HTR-8/SVneo (cell line): ENCODE measurements around the gene ZNF492.
"Not testable (repeated sequence)": the region's sequence is repeated elsewhere in the genome, so short reads cannot be mapped to it uniquely, and the experiment has no call there.

Experiments
- DNase-seq: peaks from one replicate; pipeline ENCODE4 v3.0.0; 2011; ENCODE audit warnings: low spot score, mixed read lengths; ENCODE audit not compliant: insufficient read length
- FAIRE-seq: peaks from 2 replicates; lab custom pipeline; 2011; peaks lifted over from hg19 to GRCh38; lab: Jason Lieb, UNC

ZNF492 gene

DNA sequence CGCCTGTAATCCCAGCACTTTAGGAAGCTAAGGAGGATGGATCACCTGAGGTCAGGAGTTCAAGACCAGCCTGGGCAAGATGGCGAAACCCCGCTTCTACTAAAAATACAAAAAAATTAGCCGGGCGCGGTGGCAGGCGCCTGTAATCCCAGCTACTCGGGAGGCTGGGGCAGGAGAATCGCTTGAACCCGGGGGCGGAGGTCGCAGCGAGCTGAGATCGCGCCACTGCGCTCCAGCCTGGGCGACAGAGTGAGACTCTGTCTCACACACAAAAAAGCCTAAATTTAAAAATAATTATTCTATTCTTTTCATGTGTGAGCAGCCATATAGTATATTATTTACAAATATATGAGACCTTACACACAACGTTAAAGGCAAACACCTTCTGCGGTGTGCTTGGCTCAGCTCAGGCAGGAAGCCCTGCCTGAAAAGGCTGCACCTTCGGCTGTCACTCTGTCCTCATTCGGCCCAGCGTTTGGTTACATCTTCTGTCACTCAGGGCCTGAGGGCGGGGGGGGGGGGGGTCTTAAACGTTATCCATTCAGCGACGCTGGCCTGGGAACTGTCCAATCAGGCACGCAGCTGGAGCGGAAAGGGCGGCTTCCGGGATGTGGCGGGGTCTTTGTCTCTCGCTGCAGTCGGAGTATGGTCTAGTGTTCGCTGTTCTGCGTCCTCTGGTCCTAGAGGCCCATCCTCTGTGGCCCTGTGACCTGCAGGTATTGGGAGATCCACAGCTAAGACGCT is at the start of gene ZNF492:
ZNF492 (plus strand) TSS at position 619 of the 744 bp plus-strand sequence. CDS start 19,076 bp downstream, outside the sequence.
- not testable (repeated sequence) for FAIRE-seq
- DNase-seq: peak; percentile 78

DNA sequence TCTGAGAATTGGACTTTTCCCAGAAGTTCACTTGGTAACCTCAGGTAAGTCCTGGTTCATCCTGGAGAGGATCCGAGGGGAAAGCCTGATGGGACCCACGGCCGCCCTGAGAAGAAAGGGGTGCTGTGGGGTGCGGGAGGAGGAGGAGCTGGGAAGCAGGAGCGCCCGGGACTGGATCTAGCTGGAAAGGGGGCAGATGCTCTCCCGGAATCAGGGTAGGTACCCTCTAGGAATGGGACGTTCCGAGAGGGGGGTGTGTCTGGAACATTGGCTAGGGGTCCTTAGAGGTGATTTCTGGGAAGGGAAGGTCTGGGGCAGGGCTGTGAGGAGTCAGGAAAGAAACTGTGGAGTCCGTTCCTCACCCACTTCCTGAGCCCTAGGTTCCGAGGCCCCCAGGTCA is 38.7 kb upstream of the ZNF492 start:
- DNase-seq (no peak), FAIRE-seq (no peak)

DNA sequence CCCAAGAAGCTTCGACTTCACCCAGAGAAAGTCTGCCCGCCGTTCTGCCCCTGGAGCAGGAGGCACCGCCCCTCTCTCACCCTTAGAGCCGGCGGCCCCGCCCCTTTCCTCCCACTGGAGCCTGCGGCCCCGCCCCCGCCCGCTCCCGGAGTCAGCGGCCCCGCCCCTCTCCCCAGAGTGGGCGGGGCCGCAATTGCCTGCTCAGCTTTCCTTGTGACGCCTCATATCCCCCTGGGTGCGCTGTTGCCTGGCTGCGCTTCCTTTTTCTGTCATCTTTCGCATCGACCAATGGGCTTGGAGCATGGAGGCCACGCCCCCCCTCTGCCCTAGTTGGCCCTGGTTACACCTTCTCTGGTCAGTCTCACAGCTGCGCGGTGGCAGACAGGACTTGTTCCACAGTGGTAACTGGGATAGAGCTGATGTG is 38.2 kb upstream of the ZNF492 start:
- no peak for FAIRE-seq
- DNase-seq: no peak

DNA sequence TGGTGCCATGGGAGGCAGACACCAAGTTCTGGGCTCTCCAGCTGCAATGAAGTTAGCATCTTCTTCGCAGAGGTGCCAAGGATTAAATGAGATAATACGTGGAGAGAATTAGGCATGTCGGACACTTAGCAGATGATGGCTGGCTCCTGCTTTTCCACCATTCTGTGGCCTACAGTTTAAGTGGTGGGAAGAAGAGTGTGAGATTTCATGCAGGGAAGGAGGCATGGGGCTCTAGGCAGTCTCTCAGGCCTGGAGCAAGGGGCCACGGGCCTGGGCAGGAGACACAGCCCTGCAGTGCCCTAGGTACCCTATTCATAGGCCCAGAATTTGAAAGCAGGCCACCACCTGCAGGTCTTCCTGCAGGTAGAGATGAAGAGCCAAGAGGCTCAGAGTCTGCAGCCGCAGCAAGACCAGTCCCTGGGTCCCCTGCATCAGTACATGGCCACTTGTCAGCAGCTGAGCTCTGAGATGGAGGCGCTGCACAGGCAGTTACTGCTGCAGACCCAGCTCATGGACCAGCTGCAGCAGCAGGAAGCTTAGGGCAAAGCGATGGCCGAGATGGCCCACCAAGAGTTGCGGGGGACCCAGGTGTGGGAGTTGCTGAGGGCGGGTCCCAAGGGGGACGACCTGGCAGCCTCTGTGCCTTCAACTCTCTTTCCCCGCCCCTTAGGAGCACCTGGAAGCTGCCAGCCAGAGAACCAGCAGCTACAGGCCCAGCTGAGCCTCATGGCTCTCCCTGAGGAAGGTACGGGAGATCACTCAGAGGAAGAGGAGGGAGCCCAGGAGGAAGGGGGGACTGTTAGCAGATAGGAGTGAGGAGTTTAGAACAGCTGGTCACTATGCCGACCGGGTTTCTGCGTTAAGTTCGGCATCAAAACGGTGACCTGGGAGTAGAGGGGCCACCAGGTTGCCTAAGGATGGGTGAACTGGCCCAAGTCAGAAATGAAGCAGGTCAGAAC is 33.2 kb upstream of the ZNF492 start:
- no peak for FAIRE-seq

DNA sequence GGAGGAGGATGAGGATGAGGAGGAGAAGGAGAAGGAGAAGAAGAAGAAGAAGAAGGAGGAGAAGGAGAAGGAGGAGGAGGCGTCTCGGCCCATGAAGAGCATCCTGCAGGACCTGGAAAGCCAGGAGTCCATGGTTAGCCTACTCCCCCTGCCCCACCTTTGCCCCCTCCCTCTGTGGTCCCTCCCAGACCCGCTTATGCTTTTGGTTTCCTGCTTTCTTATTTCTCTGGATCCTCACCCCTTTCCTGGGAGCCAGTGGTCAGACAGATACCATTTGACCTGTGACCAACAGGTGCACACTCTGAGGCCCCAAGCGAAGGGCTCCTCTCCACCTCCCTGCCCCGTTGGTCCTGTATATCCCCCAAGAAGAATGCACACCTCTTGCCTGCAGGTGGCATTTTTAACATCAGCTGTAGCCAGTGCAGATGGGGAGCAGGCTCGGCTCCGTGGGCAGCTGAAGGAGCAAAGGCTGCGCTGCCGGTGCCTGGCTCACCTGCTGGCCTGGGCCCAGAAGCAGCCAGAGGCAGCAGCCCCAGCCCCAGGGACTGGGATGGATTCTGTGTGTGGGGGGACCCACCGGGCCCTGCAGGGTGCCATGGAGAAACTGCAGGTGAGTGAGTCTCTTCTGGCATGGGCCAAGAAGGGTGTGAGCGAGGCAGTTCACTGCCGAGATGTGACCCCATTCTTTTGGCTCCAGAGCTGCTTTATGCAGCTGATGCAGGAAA is 32.1 kb upstream of the ZNF492 start:
- no peak for DNase-seq
- FAIRE-seq: no peak

More for the DNA sequence above, 33.2 kb upstream of the ZNF492 start:
- DNase-seq: no peak

DNA sequence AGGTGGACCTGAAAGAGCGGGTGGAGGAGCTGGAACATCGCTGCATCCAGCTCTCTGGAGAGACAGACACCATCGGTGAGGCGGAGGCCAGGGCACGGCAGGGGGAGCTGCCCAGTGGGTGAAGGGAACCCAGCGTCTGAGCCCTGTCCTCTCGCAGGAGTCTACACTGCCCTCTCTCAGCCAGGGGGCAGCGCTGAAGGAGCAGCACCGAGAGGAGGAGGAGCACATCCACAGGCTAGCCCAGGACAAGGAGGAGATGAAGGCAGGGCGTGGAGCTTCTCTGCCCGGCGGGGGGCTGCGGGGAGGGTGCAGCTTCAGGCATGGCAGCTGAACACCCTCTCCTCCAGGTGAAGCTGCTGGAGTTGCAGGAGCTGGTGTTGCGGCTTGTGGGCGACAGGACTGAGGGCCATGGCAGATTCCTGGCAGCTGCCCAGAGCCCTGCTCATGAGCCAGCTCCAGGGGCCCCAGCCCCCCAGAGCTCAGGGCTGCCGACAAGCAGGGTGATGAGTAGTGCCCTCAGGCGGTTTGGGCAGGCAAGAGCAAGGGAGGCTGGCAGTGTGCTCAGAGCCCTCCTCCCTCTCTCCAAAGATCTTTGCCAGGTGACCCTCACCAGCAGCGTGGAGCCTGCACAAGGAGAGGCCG is 31.4 kb upstream of the ZNF492 start:
- DNase-seq (no peak), FAIRE-seq (no peak)

DNA sequence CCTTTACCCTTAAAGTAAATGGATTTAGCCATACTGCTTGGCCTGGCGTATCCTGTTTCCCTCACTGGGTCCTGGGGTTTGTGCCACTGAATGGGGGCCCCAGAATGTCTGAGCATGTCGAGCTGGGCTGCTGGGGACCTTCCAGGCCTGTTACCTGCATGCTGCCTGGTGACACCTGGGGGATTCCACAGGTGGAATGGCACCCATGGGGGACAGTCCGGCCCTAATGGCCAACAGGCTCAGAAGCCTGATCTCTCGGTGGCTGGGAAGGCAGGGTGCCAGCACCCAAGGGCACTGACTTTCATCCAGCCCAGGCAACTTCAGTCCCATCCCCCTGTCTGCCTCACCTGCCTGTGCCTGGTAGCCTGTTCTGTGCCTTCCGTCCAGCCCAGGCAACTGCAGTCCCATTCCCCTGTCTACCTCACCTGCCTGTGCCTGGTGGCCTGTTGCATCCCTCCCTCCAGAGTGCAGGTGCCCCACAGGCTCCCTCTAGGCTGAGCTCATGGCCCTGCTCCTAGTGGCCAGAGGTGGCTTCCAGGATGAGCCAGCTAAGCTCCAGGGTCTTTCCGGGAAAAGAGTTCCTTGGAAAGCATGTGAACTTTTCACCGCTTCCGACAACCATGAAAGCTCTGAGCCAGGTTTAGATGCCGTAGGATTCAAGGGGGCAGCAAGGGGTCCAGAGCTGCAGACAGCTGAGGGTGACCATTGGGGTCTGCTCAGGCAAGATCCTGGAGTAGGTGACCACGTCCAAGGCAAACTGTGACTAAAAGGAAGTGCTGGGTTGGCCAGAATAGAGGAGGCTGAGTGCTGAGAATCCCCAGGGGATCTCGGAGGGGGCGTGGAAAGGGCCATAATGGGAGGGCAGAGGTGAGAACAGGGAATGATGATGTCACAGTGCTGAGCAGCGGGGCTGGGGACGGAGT is 30.3 kb upstream of the ZNF492 start:
- DNase-seq: no peak
- FAIRE-seq: no peak

DNA sequence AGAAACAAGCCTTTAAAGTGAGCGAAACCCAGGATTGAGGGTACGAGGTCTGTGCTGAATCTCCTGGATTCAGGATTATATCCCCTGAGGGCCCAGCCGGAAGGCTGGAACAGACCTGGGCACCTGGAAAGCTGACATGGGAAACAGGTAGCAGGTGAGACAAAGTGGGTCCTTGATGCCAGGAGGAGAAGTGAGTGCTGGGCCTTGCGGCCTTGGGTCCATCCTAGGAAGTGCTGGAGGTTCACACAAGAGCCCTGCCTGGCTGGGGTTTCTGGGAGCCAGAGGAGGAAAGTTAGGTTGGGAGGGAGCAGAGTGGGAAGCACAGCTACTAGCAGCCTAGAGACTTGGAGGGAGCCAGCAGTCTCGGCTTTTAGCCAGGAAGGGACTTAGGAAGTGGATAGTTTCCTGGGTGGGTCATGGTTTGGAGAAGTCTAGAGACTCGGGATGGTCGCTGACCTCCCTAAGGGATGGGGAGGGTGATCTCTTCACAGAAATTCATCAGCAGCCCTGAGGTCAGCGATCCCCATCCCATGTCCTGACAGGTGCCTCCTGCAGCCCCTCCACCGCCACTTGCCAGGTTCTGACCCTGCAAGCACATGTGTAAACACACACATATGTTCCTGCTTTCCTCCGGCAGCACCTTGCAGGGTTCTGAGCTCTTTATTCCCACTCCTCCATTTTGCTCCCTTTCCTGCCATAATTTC is 29.4 kb upstream of the ZNF492 start:
- DNase-seq: no peak
- FAIRE-seq: no peak

DNA sequence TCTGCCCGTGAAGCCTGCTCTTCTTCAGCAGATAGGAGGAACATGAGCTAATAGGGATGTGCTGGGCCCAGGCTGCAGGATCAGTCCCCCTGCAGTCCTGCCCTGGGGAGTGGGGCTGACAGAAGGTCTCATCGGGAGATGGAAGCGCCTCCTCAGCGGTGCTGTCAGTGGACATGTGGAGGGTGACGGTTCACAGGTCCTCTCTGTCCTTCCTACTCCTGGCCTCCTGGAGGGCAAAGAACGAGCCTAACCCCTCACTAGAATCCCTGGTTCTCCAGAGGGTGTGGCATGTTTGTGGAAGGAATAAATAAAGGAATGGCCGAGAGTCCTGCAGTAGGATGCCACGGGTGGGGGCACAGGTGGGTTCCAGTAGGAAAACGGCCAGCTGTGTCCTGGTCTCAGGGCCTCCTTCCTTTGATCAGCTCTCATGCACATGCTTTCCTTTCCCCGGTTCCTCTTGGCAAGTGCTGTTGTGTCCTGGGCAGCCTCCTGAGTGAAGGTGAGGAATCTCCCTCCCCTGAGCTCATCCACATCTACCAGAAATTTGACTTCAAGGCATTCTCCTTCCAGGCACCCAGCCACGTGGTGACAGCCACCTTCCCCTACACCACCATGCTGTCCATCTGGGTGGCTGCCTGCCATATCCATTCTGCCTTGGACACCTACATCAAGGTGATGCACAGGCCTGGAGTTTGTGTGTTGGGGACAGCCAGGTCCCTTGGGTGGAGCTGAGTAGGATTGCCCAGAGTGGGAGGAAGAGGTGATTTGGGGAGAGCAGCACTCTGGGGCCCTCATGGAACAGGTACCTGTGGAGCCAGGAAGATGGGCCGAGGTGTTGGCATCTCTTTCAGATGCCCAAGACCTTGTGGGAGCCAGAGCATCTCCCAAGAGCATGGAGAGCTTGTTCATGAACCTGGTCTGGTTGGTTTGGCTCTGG is 28.6 kb upstream of the ZNF492 start:
- no peak for DNase-seq
- no peak for FAIRE-seq

DNA sequence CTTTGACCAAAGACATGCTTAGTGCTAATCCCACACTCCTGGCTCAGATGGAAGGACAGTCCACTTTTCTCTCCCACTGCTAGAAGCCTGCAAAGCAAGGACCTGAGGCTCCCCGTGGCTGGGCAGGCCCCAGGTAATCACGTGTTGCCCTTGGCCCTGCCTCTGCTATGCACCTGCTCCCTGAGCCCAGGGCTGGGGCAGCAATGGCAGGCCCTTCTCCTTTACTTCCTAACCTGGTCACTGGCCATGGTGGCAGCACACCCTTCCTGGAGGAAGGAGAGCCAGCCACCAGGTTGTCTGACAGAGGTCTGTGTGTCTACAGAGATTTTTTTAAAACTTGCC is 27.9 kb upstream of the ZNF492 start:
- DNase-seq: no peak
- FAIRE-seq: no peak

DNA sequence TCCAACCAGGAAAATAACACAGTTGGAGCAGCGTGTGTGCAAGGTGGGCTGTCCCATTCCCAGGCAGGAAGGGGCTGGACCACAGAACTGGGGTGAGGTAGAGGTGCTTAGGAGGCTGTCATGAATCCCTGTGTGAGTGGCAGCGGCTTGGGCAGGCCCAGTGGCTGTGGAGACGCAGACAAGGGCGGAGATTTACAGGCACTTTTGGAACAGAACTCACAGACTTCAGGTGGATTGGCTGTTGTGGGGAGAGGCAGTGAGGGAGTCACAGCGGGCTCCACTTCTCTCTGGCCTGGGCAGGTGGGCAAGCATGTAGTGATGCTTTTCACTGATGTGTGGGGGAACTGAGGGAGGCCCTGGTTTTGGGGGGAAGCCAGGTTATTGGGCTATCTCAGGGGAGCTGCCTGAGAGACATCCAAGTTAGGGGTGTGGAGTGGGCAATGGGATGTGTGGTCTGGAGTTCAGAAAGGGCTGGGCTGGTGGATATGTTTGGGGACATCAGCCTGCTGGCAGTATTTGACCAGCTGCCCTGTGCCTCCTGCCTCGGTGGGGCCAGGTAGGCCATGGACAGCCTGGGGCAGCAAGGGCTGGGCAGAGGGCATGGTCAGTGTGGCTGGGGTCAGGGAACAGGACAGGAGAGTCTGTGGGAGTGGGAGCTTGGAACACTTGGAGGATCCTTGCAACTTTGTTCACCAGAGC is 27.0 kb upstream of the ZNF492 start:
- DNase-seq (no peak), FAIRE-seq (no peak)

DNA sequence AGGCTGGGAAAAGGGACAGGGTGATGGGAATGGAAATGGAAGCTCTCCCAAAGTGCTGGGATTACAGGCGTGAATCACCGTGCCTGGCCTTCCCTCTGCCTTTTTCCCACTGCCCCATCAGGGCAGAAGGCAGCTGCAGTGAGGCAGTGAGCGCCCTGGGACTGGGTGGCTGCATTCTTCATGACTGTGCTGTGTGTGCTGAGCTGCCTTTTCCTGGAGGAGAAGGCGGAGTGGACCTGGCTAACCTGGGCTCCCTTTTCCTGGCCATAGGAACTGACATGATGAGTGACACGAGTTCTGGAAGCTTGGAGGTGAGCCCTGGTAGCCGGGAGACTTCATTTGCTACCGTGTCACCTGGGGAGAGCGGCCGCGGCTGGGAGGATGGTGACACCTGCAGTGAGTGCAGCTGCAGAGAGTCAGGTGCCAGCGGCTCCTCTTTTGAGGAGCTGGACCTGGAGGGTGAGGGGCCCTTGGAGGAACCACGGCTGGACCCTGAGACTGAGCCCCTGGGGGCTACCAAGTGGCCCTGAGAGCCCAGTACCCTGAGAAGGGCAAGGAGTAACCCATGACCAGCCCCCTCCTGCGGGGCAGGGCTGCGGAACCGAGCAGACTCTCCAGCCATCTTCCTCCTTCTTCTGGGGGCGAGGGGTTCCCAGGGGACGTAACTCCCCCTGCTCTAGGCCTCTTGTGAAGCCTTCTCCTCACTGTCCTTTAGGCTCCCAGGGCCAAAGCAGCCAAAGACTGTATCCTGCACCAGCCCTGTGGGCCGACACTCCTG is 26.3 kb upstream of the ZNF492 start:
- DNase-seq (no peak), FAIRE-seq (no peak)

DNA sequence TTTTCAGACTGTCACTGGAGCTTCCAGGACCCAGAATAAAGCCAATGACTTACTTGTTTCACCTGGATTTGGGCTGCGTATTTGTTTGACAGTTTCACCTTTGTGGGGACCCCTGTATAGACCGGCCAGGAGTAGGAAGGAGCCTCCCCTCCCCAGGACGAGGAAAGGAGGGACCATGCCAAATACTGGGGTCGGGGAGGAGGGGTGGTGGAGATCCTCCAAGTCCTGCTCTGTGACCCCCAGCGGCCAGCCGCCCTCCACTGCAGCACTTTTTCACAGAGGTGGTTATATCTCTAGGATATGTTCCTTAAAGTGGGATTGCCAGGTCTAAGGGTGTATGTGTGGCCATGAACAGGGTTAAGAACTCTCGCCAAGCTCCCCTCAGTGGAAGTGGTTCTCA is 25.7 kb upstream of the ZNF492 start:
- DNase-seq (no peak), FAIRE-seq (no peak)

DNA sequence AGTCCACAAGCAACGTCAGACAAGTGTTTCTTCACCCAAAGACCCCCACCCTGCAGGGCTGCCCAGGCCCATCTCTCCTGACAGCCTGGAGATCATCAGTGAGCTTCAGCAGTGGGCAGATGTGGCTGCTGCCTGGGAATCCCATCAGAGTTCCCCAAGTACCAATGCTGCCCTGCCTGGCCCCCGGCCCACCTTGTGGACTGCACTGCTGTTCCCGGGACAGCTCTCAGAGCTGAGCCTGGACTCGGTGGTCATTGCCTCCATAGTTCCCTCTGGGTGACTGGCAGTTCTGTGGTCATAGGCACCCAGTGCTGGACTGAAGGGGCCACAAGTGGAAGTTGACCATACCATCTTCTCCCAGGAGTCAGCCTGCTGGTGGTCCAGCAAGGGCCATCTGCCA is 24.5 kb upstream of the ZNF492 start:
- DNase-seq (no peak), FAIRE-seq (no peak)

DNA sequence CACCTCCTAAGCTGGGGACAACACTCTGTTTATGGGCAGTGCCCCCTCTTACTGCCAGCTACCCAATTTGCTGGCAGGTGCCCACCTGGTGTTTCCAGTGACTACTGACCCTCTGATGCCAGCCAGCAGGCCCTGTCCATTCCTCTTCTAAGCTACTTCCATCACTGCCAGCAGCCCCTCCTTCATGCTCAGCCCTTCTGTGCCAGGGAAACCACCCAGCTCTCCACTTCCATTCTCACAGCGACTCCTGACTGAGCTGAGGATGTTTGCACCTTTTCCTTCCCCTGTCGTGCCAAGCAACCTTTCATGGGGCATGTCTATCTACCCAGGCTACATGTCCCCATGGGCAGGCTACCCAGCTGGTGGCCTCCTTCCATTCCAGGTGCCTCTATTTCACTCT is 24.0 kb upstream of the ZNF492 start:
- DNase-seq: no peak
- FAIRE-seq: no peak

DNA sequence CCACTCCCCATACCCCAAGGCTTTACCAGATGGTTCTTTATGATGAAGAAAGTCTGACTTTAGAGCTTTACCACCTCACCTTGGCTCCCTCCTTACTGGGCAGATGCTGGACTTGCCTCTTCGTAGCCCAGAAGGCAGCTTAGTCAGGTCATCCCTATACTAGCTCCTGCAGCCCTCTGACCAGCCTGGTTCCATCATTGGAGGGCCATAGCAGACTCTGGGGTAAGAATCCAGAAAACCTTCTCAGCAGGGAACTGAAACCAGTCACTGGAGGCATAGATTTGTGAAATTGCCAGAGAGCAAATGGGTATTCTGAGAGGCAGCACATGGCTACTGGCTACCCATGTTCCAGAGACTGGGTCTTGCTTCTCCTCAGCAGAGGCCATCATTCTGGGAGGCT is 21.8 kb upstream of the ZNF492 start:
- DNase-seq (no peak), FAIRE-seq (no peak)
